HT1080 (cell line): ENCODE results near the gene DNAH1. TPM values are rescaled to one million over a fixed set of nuclear protein-coding genes. Genes with fewer than 3 reads are reported as not detected.

Experiments
- DNase-seq: peaks from one replicate; pipeline ENCODE4 v3.0.0-alpha.2; 2015; ENCODE audit warnings: low read depth
- total RNA-seq: library from RNA; depleted of rRNA; stranded (reverse); fragments of >200 nt; shearing (Covaris generic); gene quantifications from 2 replicates; pipeline ENCODE4 v1.2.3, GENCODE V29; 2014

DNAH1 gene
- total RNA-seq, 1 experiment from 2014 or later = 0.10 TPM

- no peak for DNase-seq
Observed at GRCh38 chr3:52356126-52356525, 40.0 kb downstream of the DNAH1 start.

- no peak for DNase-seq
Observed at GRCh38 chr3:52357151-52358080, 41.3 kb downstream of the DNAH1 start.

GRCh38 chr3:52358362-52358940 is 42.3 kb downstream of the DNAH1 start:
- DNase-seq = no peak

- DNase-seq = no peak
Observed at GRCh38 chr3:52359116-52359855, 43.2 kb downstream of the DNAH1 start.

- no peak for DNase-seq
Observed at GRCh38 chr3:52361011-52361410, 44.9 kb downstream of the DNAH1 start.

GRCh38 chr3:52361454-52361853 is 45.3 kb downstream of the DNAH1 start:
- DNase-seq = no peak

- DNase-seq = no peak
Observed at GRCh38 chr3:52361898-52362297, 45.8 kb downstream of the DNAH1 start.

- DNase-seq = no peak
Observed at GRCh38 chr3:52364322-52365035, 48.4 kb downstream of the DNAH1 start.

- no peak for DNase-seq
Observed at GRCh38 chr3:52366527-52366926, 50.4 kb downstream of the DNAH1 start.

GRCh38 chr3:52367891-52368880 is 52.1 kb downstream of the DNAH1 start:
- no peak for DNase-seq

GRCh38 chr3:52370531-52370930 is 54.4 kb downstream of the DNAH1 start:
- no peak for DNase-seq

GRCh38 chr3:52372822-52373504 is 56.8 kb downstream of the DNAH1 start:
- DNase-seq = no peak

- no peak for DNase-seq
Observed at GRCh38 chr3:52373676-52374075, 57.6 kb downstream of the DNAH1 start.

GRCh38 chr3:52374173-52374572 is 58.1 kb downstream of the DNAH1 start:
- no peak for DNase-seq

GRCh38 chr3:52379610-52380009 is 63.5 kb downstream of the DNAH1 start:
- DNase-seq = no peak

GRCh38 chr3:52380023-52380422 is 63.9 kb downstream of the DNAH1 start:
- no peak for DNase-seq

- DNase-seq = no peak
Observed at GRCh38 chr3:52381623-52382022, 65.5 kb downstream of the DNAH1 start.

- no peak for DNase-seq
Observed at GRCh38 chr3:52383446-52383845, 67.3 kb downstream of the DNAH1 start.

- DNase-seq = no peak
Observed at GRCh38 chr3:52384019-52384761, 68.1 kb downstream of the DNAH1 start.
